AG20443 (cell line): ENCODE measurements around the gene RASA3.
A peak's percentile ranks its signal among the peaks of the same experiment; 100 is the strongest.

Source experiments
- DNase-seq: peaks from one replicate; pipeline ENCODE4 v3.0.0; 2012; ENCODE audit warnings: low spot score, mixed read lengths

RASA3 gene

GRCh38 chr13:113948034-113948742 lies 184.2 kb downstream of the RASA3 start:
- DNase-seq, result peak; percentile 40

- peak; percentile 88 for DNase-seq
Observed at GRCh38 chr13:113947311-113948033, 185.0 kb downstream of the RASA3 start.

GRCh38 chr13:113946409-113947181 lies 185.8 kb downstream of the RASA3 start:
- no peak for DNase-seq

DNA sequence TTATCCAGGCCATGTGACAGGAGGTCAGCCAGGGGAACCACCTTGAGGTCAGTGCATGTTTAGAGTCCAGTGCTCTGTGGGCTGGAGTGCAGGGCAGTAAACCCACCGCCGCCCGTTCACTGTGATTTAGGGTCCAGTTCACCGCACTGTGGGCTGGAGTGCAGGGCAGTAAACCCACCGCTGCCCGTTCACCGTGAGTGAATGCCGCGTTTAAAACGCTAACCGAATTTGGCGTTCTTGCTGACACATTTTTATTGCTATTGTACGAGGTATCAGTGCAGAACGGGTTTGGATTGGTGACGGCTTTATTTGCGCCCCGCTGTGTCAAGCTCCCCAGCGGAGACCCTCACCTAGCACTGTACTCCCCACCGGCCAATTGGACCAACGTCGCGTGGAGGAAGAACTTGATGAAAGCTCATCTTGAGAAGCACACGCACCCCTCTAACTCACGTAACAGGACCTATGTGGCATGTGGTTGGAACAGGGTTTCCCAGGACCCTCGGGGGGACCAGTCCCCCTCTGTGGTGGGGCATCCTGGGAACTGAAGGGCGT lies 186.5 kb downstream of the RASA3 start:
- no peak for DNase-seq

GRCh38 chr13:113943821-113944565 lies 188.4 kb downstream of the RASA3 start:
- DNase-seq, result no peak

GRCh38 chr13:113942591-113943103 lies 189.8 kb downstream of the RASA3 start:
- DNase-seq, result no peak

DNA sequence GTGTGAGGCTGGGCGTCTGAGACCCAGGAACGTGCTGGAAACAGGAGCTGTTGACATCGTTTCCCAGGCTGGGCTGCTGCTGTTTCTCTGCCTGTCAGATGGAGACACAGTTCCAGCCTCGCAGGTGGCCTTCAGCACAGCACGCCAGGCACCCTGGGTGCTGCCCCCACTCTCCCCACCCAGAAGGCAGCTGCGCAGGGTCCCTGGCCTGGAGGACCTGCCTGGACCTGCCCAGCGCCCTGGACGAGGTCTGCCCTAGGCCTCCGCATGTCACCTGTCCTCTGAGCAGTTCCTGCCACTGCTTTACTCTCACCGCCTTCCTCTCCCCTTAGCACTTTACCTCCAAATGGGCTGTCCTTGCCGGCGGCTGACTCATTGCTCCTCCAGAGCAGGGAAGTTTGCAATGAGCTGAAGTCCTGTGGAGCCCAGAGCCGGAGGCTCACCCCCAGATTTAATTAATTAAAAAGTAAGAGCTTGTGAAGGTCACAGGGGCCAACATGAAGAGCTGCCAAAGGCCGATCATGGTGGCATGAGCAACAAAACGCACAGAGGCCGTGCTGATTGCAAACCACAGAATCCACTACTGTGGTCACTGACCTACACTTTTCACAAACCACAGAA lies 190.7 kb downstream of the RASA3 start:
- DNase-seq, result no peak

GRCh38 chr13:113939944-113940297 lies 192.5 kb downstream of the RASA3 start:
- DNase-seq, result no peak

- no peak for DNase-seq
Observed at GRCh38 chr13:113939129-113939943, 193.1 kb downstream of the RASA3 start.

DNA sequence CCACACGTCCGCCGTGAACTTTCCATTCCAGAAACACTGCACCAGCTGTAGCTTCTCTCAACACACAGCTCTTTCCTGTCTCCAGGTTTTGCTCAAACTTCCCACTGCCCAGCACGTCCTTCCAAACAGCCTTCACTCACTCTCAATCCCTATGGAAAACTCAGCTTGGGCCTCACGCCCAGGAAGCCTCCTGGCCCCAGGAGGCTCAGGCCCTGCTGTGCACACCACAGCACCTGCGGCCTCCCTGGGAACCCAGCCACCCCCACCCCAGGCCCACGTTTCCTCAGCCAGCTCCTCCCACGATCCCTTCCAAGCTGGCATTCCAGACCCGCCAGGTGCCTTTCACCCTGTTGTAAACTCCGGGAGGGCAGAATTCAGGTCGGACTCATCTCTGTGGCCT lies 193.7 kb downstream of the RASA3 start:
- no peak for DNase-seq

DNA sequence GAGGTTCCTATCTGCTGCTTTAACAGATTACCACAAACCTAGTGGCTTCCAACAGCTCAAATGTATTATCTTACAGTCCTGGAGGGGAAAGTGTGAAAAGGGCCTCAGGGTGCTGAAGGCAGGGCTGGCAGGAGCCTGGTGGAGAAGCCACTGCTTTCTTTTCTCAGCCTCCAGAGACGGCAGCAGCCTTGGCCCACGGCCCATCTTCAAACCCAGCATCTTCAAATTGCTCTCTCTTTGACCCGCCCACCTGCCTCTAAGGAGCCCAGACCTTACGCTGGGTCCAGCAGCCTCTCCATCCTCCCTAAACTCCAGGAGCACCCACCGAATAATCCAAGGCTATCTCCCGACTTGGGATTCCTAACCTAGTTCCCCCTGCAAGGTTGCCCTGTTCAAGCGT lies 194.2 kb downstream of the RASA3 start:
- DNase-seq, result no peak

DNA sequence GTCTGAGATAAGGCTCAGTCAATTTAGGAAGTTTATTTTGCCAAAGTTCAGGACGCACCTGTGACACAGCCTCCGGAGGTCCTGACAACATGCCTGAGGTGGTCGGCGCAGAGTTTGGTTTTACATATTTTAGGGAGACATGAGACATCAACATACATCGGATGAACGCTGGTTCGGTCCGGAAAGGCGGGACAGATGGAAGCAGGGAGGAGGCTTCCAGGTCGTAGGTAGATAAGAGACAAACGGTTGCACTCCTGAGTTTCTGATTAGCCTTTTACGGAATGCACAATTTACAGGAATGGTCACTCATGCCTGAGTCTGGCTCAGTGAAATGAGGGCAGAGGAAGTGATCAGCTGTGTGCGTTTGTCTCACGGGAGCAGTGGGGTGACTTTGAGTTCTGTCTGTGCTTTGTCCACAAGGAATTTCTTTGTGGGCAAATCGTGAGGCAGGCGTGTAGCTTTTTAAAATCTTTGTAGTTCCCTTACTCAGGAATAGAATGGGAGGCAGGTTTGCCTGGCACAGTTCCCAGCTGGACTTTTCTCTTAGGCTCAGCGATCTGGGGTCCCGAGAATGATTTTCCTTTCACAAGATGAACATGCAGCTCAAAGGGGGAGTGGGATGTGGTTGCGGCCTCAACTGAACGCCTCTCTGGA lies 194.8 kb downstream of the RASA3 start:
- DNase-seq, result no peak

GRCh38 chr13:113937073-113937472 lies 195.3 kb downstream of the RASA3 start:
- no peak for DNase-seq

DNA sequence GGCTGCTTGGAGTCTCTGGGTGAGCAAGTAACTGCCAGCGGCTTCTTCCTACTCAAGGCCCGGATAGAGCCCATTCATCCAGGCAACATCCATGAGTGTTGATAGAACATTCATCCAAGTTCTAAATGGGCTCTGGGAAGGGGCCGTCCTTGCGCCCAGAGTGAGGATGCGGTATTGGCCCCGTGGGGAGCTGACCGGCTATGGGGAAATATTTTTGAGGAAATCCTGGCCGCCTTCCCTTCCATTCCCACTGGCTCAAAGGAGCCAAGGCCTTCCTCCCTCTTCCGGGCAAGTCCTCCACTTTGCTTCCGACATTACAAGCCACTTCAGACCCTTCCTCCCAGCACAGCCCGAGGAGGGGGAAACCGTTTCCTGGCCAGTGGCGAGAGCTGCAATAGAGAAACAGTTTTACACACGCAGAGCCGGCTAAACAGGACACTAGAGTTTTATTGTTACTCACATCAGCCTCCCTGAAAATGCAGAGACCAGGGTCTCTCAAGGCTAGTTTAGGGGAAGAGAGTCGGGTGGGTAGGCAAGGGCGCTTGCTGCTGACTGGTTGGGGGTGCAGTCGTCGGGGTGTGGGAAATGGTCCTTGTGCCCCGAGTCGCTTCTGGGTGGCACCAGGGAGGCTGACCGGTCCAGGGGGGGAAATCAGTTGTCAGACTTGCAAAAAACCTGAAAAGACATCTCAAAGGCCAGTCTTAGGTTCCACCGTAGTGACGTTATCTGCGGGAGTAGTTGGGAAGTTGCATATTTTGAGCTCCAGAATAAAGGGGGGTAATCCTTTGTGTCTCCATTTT lies 196.1 kb downstream of the RASA3 start:
- no peak for DNase-seq

- no peak for DNase-seq
Observed at GRCh38 chr13:113935001-113935844, 197.2 kb downstream of the RASA3 start.

DNA sequence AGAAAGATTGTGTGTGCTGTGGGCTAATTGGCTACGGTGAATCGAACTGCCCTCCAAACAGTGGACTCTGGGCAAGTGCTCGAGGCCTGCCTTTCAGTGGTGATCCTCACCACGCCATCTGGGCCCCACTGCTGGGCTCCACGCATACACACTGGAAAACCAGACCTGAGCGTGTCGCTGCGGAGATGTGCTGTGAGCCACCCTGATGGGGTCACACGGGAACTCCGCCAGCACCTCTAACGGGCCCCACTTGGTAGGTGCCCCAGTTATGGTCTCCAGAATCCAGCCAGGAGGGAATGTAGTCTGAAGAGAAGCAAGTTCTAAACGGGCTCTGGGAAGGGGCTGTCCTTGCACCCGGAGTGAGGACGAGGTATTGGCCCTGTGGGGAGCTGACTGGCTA lies 197.8 kb downstream of the RASA3 start:
- DNase-seq, result no peak

DNA sequence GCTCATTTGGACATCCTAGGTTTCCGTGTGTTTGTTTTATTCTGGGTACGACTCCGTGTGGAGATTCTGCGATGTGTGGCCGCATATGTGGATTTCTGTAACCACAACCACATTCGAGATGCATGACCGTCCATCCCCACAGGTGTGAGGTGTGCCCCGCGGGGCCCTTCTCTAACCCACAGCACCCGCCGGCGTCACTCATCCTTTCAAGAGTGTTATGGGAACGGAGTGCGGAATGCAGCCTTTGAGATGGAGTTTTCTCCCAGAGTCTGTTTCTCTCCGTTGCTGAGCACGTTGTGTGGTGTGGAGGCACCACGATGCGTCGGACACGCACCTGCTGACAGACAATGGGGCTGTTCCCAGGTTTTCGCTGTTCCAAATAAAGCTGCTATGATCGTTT lies 198.5 kb downstream of the RASA3 start:
- DNase-seq, result no peak

DNA sequence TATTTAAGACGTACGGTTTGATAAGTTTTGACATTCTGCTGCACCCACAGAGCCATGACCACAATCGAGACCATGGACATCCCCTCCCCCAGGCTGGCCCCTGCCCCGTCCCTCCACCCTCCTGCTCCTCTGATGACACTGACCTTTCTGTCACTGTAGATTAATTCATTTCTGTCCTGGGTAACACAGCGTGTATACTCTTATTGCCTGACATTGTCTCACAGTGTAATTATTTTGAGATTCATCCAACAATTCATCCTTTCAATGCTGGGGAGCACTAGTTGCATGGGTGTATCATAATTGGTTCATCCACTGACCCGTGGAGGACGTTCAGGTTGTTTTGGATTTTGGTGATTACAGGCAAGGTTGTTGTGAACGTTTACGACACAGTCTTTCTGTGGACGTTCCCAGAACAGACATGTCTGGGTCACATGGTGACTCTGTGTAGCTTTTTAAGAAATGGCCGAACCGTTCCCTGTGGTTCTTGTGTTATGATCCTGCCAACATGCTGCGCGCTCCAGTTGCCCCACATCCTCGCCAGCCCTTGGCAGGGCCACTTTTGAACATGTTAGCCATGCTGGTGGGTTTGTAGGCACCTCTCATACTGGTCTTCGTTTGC lies 200.5 kb downstream of the RASA3 start:
- DNase-seq, result no peak
